Tibial nerve (tissue), 4 donors: ENCODE data around the gene GMCL1. TPM values are rescaled to one million over a fixed set of nuclear protein-coding genes. Genes with fewer than 3 reads are reported as not detected.

ENCODE experiments used
- DNase-seq, 2 donors: peaks; one replicate each; pipeline ENCODE4 v3.0.0-alpha.2; 2019; ENCODE audit warnings: low spot score in 2 of 2
- H3K27ac ChIP-seq, 4 donors: fragments of 200-600 bp; sonication (generic) in 3 of 4; one replicate each; pipeline ENCODE4 v1.5.1; 2017 to 2019; ENCODE audit warnings: mild to moderate bottlenecking in 1 of 4
- H3K27me3 ChIP-seq, 2 donors: fragments of 200-600 bp; sonication (generic) in 1 of 2; one replicate each; pipeline versions ENCODE4 v1.5.1 to v1.6.0; 2017 to 2019
- H3K36me3 ChIP-seq, 3 donors: fragments of 200-600 bp; sonication (generic); one replicate each; pipeline ENCODE4 v1.5.1; 2018 to 2019
- H3K4me1 ChIP-seq, 4 donors: fragments of 200-600 bp; sonication (generic) in 3 of 4; one replicate each; pipeline ENCODE4 v1.5.1; 2017 to 2019
- H3K4me3 ChIP-seq, 4 donors: fragments of 200-600 bp; sonication (generic) in 3 of 4; one replicate each; pipeline ENCODE4 v1.5.1; 2017 to 2019; ENCODE audit warnings: mild to moderate bottlenecking in 1 of 4, moderate library complexity in 1 of 4
- H3K9me3 ChIP-seq, 4 donors: fragments of 200-600 bp; sonication (generic) in 3 of 4; one replicate each; pipeline ENCODE4 v1.5.1; 2017 to 2019
- EP300 ChIP-seq, 2 donors: sonication (generic); formaldehyde crosslinking; IDR thresholded peaks; one replicate each; pipeline ENCODE4 v1.6.1; 2017; ENCODE audit warnings: antibody characterized with exemption in 2 of 2, mild to moderate bottlenecking in 1 of 2
- POLR2A ChIP-seq, 2 donors: fragments of 450-650 bp; IDR thresholded peaks; one replicate each; pipeline ENCODE4 v1.6.1; 2017; ENCODE audit warnings: antibody characterized with exemption in 2 of 2, mild to moderate bottlenecking in 2 of 2, moderate library complexity in 2 of 2
- WGBS, 2 donors: methylation state at CpG; one replicate each; pipeline ENCODE4 v1.1.5; 2018; 5-methylcytosine and 5-hydroxymethylcytosine counted together
- total RNA-seq, 4 donors: library from RNA; depleted of rRNA; stranded (reverse); fragments of >200 nt; gene quantifications; one replicate each; pipeline ENCODE4 v1.1.0, GENCODE V29; 2016
- TF ChIP-seq, protein P1 (sequence below), 5 experiments: fragments of 200-600 bp in 3 of 5; fragments of 450-650 bp in 2 of 5; sonication (generic) in 3 of 5; IDR thresholded peaks; one replicate each; pipeline ENCODE4 v1.5.1; 2016 to 2019; ENCODE audit warnings: antibody characterized with exemption in 5 of 5, mild to moderate bottlenecking in 3 of 5, moderate library complexity in 2 of 5

GMCL1 gene
- total RNA-seq, 4 donors from 2014 or later = 11.2 to 20.1 (median 15.5) TPM

DNA sequence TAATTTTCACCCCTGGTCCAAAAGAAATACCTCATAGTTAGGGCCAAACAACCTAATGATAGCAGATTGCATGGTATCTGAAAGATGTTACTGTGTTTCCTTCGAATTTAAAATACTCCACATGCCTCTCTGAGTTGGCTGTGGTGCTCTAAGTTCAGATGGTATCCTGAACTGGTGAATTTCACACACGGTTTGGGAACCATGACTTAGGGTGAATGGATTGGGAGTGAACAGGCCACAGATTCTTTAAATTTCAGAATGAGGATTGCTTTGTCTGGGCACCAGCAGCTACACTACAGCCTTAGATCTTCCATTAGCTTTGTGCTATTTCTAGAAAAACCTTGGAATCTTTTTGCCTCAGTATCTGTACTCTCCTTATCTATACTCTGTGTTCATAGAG lies 6.2 kb downstream of the GMCL1 start:
- H3K27ac ChIP-seq = no peak overlapping the region
- H3K4me1 ChIP-seq = peaks cover 0 to 33% (median 12%) of the 10 kb centered on the region in 4 donors
- TF ChIP-seq, protein P1, sequence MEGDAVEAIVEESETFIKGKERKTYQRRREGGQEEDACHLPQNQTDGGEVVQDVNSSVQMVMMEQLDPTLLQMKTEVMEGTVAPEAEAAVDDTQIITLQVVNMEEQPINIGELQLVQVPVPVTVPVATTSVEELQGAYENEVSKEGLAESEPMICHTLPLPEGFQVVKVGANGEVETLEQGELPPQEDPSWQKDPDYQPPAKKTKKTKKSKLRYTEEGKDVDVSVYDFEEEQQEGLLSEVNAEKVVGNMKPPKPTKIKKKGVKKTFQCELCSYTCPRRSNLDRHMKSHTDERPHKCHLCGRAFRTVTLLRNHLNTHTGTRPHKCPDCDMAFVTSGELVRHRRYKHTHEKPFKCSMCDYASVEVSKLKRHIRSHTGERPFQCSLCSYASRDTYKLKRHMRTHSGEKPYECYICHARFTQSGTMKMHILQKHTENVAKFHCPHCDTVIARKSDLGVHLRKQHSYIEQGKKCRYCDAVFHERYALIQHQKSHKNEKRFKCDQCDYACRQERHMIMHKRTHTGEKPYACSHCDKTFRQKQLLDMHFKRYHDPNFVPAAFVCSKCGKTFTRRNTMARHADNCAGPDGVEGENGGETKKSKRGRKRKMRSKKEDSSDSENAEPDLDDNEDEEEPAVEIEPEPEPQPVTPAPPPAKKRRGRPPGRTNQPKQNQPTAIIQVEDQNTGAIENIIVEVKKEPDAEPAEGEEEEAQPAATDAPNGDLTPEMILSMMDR (IDR thresholded peaks at IDR 0.05) = no peak
- TF ChIP-seq EP300 (IDR thresholded peaks at IDR 0.05) (no peak), POLR2A (IDR thresholded peaks at IDR 0.05) (no peak)
- no peaks in the 10 kb centered on the region for H3K27me3 ChIP-seq
- H3K4me3 ChIP-seq = no peak overlapping the region
- 72 to 84% methylated on average over 2 of the region's 2 CpGs for WGBS, 2 donors
- H3K9me3 ChIP-seq = no peaks in the 10 kb centered on the region
- peaks cover 0 to 13% (median 0%) of the 10 kb centered on the region in 3 donors for H3K36me3 ChIP-seq
- DNase-seq = no peak

DNA sequence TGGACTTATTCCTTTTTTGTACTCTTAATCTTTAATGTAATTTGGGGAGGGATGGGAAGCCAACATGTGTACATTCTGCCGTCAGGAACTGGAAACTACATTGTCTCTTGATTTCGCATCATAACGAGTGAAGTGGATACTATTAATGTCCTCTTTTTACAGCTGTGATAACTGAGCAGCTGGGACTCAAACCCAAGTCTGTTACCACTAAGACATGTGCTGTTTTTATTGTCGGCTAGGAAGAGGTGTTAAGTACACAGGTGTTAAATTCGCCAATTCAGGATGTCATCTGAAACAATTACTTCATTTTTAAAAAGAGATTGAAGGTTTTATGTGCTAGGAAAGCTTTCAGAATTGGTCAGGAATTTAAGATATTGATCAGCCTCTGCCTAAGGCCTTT lies 6.9 kb downstream of the GMCL1 start:
- Histone ChIP-seq H3K27me3 (no peaks in the 10 kb centered on the region), H3K4me1 (peaks cover 0 to 26% (median 6%) of the 10 kb centered on the region in 4 donors), H3K36me3 (peaks cover 0 to 18% (median 0%) of the 10 kb centered on the region in 3 donors), H3K4me3 (no peak overlapping the region), H3K27ac (no peak overlapping the region), H3K9me3 (no peaks in the 10 kb centered on the region)
- 63 to 71% methylated on average over 5 of the region's 5 CpGs for WGBS, 2 donors
- TF ChIP-seq, protein P1 (IDR thresholded peaks at IDR 0.05) = no peak
- no peak for TF ChIP-seq EP300 (IDR thresholded peaks at IDR 0.05)
- no peak for TF ChIP-seq POLR2A (IDR thresholded peaks at IDR 0.05)
- no peak for DNase-seq

DNA sequence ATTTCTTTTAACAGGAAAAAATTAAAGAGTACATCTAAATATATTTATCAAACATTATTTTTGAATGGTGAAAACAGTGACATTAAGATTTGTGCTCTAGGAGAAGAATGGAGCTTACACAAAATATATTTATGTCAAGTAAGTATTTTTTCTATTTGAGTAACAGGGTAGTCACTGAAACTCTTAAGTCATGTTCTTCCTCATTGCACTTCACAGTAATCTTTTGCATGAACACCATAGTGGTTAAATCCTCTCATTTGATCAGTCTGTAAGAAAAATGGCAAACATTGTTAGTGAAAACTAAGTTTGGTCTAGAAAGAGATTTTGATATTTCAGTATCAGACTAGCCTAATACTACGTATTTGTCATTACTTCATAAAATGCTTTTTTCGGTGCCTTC lies 8.1 kb downstream of the GMCL1 start:
- Histone ChIP-seq H3K4me3 (no peak overlapping the region), H3K36me3 (peaks cover 0 to 22% (median 0%) of the 10 kb centered on the region in 3 donors), H3K27me3 (no peaks in the 10 kb centered on the region), H3K9me3 (no peaks in the 10 kb centered on the region), H3K27ac (no peak overlapping the region), H3K4me1 (peaks cover 0 to 14% (median 0%) of the 10 kb centered on the region in 4 donors)
- no peak for DNase-seq
- WGBS, 2 donors = 90 to 93% methylated on average over 2 of the region's 2 CpGs
- TF ChIP-seq EP300 (IDR thresholded peaks at IDR 0.05) (no peak), POLR2A (IDR thresholded peaks at IDR 0.05) (no peak)
- TF ChIP-seq, protein P1 (IDR thresholded peaks at IDR 0.05) = no peak

DNA sequence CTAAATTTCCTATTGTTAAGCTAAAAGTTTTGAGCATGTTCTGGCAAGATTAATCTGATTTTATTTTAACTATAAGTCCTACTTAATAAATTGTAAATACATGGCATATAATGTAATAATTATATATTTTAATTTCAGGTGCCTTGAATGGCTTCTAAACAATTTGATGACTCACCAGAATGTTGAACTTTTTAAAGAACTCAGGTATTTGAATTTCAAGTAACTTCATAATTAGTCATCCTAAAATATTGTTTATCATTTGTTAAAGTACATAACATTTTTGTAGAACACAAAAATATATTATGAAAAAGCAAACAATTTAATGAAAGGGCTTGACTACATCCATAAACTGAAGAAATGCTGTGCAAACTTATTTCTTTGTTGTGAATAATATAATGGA lies 14.5 kb downstream of the GMCL1 start:
- TF ChIP-seq, protein P1 (IDR thresholded peaks at IDR 0.05) = no peak
- TF ChIP-seq EP300 (IDR thresholded peaks at IDR 0.05) (no peak), POLR2A (IDR thresholded peaks at IDR 0.05) (no peak)
- Histone ChIP-seq H3K36me3 (peaks cover 0 to 73% (median 4%) of the 10 kb centered on the region in 3 donors), H3K9me3 (no peaks in the 10 kb centered on the region), H3K4me3 (no peak overlapping the region), H3K27ac (no peak overlapping the region), H3K27me3 (no peaks in the 10 kb centered on the region), H3K4me1 (no peaks in the 10 kb centered on the region)
- DNase-seq = no peak

DNA sequence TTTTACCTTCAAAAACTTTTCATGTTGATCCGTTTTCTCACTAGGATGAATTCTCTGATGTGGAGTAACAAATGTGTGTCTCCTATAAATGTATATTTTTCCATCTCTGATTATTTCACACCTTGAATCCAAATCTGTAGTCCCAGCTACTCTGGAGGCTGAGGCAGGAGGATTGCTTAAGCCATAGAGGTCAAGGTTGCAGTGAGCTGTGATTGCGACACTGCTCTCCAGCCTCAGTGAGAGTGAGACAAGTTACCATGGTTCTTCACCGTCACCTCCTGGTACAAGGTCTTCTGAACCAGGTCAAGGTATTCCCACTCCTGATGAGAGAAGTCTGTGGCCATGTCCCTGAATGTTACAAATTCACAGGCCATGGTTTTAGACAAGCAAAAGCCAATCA lies 15.1 kb downstream of the GMCL1 start:
- H3K4me3 ChIP-seq = no peak overlapping the region
- no peaks in the 10 kb centered on the region for H3K9me3 ChIP-seq
- TF ChIP-seq POLR2A (IDR thresholded peaks at IDR 0.05) (no peak), EP300 (IDR thresholded peaks at IDR 0.05) (no peak)
- TF ChIP-seq, protein P1 (IDR thresholded peaks at IDR 0.05) = no peak
- no peak overlapping the region for H3K27ac ChIP-seq
- H3K36me3 ChIP-seq = peaks cover 0 to 77% (median 4%) of the 10 kb centered on the region in 3 donors
- WGBS, 2 donors = 94 to 97% methylated on average over 3 of the region's 3 CpGs
- no peaks in the 10 kb centered on the region for H3K4me1 ChIP-seq
- no peak for DNase-seq
- H3K27me3 ChIP-seq = no peaks in the 10 kb centered on the region
